Thoracic aorta (tissue), 2 donors: ENCODE measurements around the gene TMPRSS11E. TPM values are rescaled to one million over a fixed set of nuclear protein-coding genes. Genes with fewer than 3 reads are reported as not detected.
"Not testable (repeated sequence)": the region's sequence is repeated elsewhere in the genome, so short reads cannot be mapped to it uniquely, and the experiment has no call there.

ENCODE experiments used
- ATAC-seq: fragments of 150-250 bp; one replicate; pipeline ENCODE4 v1.8.0; 2017; ENCODE audit warnings: low read depth; ENCODE audit not compliant: insufficient number of reproducible peaks, low FRiP score
- DNase-seq: peaks from one replicate; pipeline ENCODE4 v3.0.0-alpha.2; 2020; ENCODE audit warnings: low spot score
- H3K27ac ChIP-seq, 2 donors: fragments of 200-600 bp; sonication (generic); 1 replicate in 1 of 2; 2 replicates in 1 of 2; pipeline ENCODE4 v1.5.1; 2016; ENCODE audit warnings: mild to moderate bottlenecking in 2 of 2, moderate library complexity in 2 of 2
- H3K27me3 ChIP-seq: fragments of 200-600 bp; sonication (generic); replicated peaks from 2 replicates; pipeline ENCODE4 v1.6.0; 2016; ENCODE audit warnings: mild to moderate bottlenecking; ENCODE audit not compliant: insufficient read depth
- H3K36me3 ChIP-seq: fragments of 200-600 bp; sonication (generic); one replicate; pipeline ENCODE4 v1.5.1; 2016
- H3K4me1 ChIP-seq, 2 donors: fragments of 200-600 bp; sonication (generic); 1 replicate in 1 of 2; 2 replicates in 1 of 2; pipeline versions ENCODE4 v1.5.1 to v1.6.0; 2016; ENCODE audit warnings: low read depth in 2 of 2, mild to moderate bottlenecking in 1 of 2; ENCODE audit not compliant: control insufficient read depth in 1 of 2
- H3K4me3 ChIP-seq: fragments of 200-600 bp; sonication (generic); 2 replicates; pipeline ENCODE4 v1.5.1; 2016; ENCODE audit warnings: mild to moderate bottlenecking
- H3K9me3 ChIP-seq: fragments of 200-600 bp; sonication (generic); 2 replicates; pipeline ENCODE4 v1.5.1; 2016
- CTCF ChIP-seq: fragments of 200-600 bp; sonication (generic); IDR thresholded peaks from one replicate; pipeline ENCODE4 v1.5.1; 2019; ENCODE audit warnings: antibody characterized with exemption
- total RNA-seq, 2 donors: library from RNA; depleted of rRNA; stranded (reverse); fragments of >200 nt; gene quantifications; one replicate each; pipeline versions ENCODE4 v1.1.0 to v1.2.3, GENCODE V29; 2016

The TMPRSS11E gene
- total RNA-seq, 2 donors from 2014 or later, result not detected

DNA sequence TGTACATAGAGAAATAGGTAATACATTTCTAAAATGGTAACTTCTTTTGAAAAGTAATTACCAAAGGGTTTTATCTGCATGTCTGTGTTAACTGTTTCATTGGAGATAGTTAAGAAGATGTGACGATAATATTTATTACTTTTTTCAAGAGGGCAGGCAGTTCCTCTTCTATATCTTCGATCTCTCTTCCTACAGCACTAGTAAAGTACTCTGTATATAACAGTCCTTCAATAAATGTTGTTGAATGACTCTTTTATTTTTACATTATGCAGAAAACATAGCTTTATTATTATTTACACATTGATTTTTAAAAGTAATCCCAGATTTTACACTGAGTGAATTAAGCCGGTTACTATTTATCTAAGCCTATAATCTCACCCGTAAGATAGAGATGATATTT lies 51.8 kb downstream of the TMPRSS11E start:
- Histone ChIP-seq H3K4me3 (no peak overlapping the region), H3K4me1 (peaks cover 0 to 4% of the 10 kb centered on the region in 2 donors), H3K9me3 (no peaks in the 10 kb centered on the region), H3K27me3 (no peaks in the 10 kb centered on the region), H3K36me3 (no peaks in the 10 kb centered on the region), H3K27ac (no peak overlapping the region)
- no peak for TF ChIP-seq CTCF
- no peak for DNase-seq
- no peak for ATAC-seq

DNA sequence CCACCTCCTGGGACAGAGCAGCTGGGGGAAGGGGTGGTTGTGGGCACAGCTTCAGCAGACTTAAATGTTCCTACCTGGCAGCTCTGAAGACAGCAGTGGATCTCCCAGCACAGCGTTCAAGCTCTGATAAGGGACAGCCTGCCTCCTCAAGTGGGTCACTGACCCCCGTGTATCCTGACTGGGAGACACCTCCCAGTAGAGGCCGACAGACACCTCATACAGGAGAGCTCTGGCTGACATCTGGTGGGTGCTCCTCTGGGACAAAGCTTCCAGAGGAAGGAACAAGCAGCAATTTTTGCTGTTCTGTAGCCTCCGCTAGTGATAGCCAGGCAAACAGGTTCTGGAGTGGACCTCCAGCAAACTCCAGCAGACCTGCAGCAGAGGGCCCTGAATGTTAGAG lies 56.2 kb downstream of the TMPRSS11E start:
- not testable (repeated sequence) for ATAC-seq

DNA sequence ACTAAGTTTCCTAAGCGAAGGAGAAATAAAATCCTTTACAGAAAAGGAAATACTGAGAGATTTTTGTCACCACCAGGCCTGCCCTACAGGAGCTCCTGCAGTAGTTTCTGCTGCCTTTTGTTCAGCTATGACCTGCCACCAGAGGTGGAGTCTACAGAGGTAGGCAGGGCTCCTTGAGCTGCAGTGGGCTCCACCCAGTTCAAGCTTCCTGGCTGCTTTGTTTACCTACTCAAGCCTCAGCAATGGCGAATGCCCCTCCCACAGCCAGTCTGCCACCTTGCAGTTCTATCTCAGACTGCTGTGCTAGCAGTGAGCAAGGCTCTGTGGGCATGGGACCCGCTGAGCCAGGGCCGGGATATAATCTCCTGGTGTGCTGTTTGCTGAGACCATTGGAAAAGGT lies 57.6 kb downstream of the TMPRSS11E start:
- not testable (repeated sequence) for H3K4me1 ChIP-seq, H3K27me3 ChIP-seq, DNase-seq, H3K27ac ChIP-seq, H3K4me3 ChIP-seq, ATAC-seq, H3K9me3 ChIP-seq, H3K36me3 ChIP-seq

More for the DNA sequence above, 56.2 kb downstream of the TMPRSS11E start:
- not testable (repeated sequence) for DNase-seq, H3K27ac ChIP-seq, H3K36me3 ChIP-seq, H3K27me3 ChIP-seq, H3K9me3 ChIP-seq, H3K4me1 ChIP-seq, H3K4me3 ChIP-seq

GRCh38 chr4:68505452-68505851 lies 58.2 kb downstream of the TMPRSS11E start:
- H3K4me3 ChIP-seq, H3K27ac ChIP-seq, H3K27me3 ChIP-seq, H3K9me3 ChIP-seq, ATAC-seq, H3K4me1 ChIP-seq, DNase-seq, H3K36me3 ChIP-seq: not testable (repeated sequence)

DNA sequence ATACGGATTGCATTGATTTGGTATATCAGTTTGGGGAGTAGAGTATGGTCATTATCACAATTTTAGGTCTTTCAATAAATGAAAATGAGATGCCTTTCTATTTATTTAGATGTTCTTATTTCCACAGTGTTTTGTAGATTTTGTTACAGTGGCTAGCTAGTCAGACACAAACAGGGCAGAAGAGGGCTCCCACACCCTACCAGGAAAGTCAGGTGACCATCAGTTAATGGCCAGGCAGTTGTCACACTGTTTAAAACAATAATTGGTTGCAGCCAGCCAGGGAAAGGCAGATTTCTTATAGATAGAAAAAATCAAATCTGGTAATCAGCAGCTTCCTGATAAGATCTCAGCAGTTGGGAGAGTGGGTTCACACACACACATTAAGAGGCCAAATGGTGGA lies 71.6 kb downstream of the TMPRSS11E start:
- H3K4me1 ChIP-seq, result no peaks in the 10 kb centered on the region
- H3K27me3 ChIP-seq, result no peaks in the 10 kb centered on the region
- no peak for TF ChIP-seq CTCF
- H3K9me3 ChIP-seq, result no peaks in the 10 kb centered on the region
- H3K4me3 ChIP-seq, result no peak overlapping the region
- H3K27ac ChIP-seq, result no peak overlapping the region
- DNase-seq (no peak), ATAC-seq (no peak)
- H3K36me3 ChIP-seq, result no peaks in the 10 kb centered on the region

- Histone ChIP-seq H3K4me1 (no peaks in the 10 kb centered on the region), H3K4me3 (no peak overlapping the region)
These were observed 73.7 kb downstream of the TMPRSS11E start for GRCh38 chr4:68520985-68521384.

DNA sequence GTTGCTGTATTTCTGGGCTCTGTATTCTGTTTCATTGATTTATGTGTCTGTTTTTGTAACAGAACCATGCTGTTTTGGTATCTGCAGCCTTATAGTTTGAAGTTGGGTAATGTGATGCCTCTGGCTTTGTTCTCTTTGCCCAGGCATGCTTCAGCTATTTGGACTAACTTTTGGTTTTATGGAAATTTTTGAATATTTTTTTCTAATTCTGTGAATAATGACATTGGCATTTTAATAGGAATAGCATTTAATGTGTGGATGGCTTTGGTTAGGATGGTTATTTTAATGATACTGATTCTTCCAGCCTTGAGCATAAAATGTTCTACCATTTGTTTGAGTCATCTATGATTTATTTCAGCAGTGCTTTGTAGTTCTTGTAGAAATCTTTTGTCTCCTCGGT lies 75.0 kb downstream of the TMPRSS11E start:
- not testable (repeated sequence) for ATAC-seq, DNase-seq, H3K9me3 ChIP-seq, H3K27ac ChIP-seq, H3K36me3 ChIP-seq, H3K4me3 ChIP-seq, H3K4me1 ChIP-seq, H3K27me3 ChIP-seq

More at GRCh38 chr4:68520985-68521384, 73.7 kb downstream of the TMPRSS11E start:
- DNase-seq (no peak), ATAC-seq (no peak)
- Histone ChIP-seq H3K36me3 (no peaks in the 10 kb centered on the region), H3K9me3 (no peaks in the 10 kb centered on the region), H3K27me3 (no peaks in the 10 kb centered on the region), H3K27ac (no peak overlapping the region)
- no peak for TF ChIP-seq CTCF
